IMR-90 (cell line): ENCODE measurements around the gene CLEC4G. TPM values are rescaled to one million over a fixed set of nuclear protein-coding genes. Genes with fewer than 3 reads are reported as not detected.

Source experiments
- ATAC-seq: fragments of 200-7000 bp; cut with Tn5 transposase; 2 replicates; pipeline ENCODE4 v1.9.1; 2020; ENCODE audit warnings: low read depth, mild to moderate bottlenecking, moderate library complexity
- BruUV-seq: library from RNA; stranded (reverse); fragments of 400-500 nt; replicated peaks from 2 replicates; lab custom pipeline; 2021; lab: Mats Ljungman, UMichigan
- CTCF ChIA-PET: fragments of 300-600 bp; formaldehyde crosslinking; extraction: SDS; loops from one replicate; lab custom pipeline; 2021; ENCODE audit warnings: antibody characterized with exemption; lab: Yijun Ruan, JAX
- POLR2A ChIA-PET: fragments of 300-600 bp; sonication (Branson Sonifier 250); formaldehyde crosslinking; loops from one replicate; lab custom pipeline; 2022; ENCODE audit warnings: antibody characterized with exemption; ENCODE audit not compliant: unreplicated experiment; lab: Charles Lee
- DNase-seq: peaks from one replicate; pipeline ENCODE4 v3.0.0; 2013
- H2AFZ ChIP-seq: replicated peaks from 2 replicates; pipeline ENCODE3; 2013; ENCODE audit warnings: low read length, mild to moderate bottlenecking; ENCODE audit not compliant: poor library complexity
- H2AK5ac ChIP-seq: 2 replicates; pipeline ENCODE4 v1.6.1; 2013; ENCODE audit warnings: low read depth, low read length, inconsistent platforms
- H2AK9ac ChIP-seq: replicated peaks from 2 replicates; pipeline ENCODE3; 2013; ENCODE audit warnings: mild to moderate bottlenecking, low read depth, low read length, moderate library complexity; ENCODE audit not compliant: poor library complexity
- H2BK120ac ChIP-seq: 2 replicates; pipeline ENCODE4 v1.6.1; 2013; ENCODE audit warnings: low read depth, low read length, inconsistent platforms
- H2BK15ac ChIP-seq: 3 replicates; pipeline ENCODE4 v1.6.1; 2013; ENCODE audit warnings: low read depth, low read length, inconsistent platforms
- H2BK20ac ChIP-seq: 2 replicates; pipeline ENCODE4 v1.6.1; 2013; ENCODE audit warnings: low read depth, mild to moderate bottlenecking, inconsistent platforms, low read length, moderate library complexity
- H2BK5ac ChIP-seq: 2 replicates; pipeline ENCODE4 v1.6.1; 2013; ENCODE audit warnings: mild to moderate bottlenecking, low read depth, low read length, inconsistent platforms; ENCODE audit not compliant: poor library complexity, severe bottlenecking
- H3K14ac ChIP-seq: replicated peaks from 2 replicates; pipeline ENCODE4 v1.6.1; 2013; ENCODE audit warnings: low read depth, low read length, inconsistent platforms
- H3K18ac ChIP-seq: 2 replicates; pipeline ENCODE4 v1.6.1; 2013; ENCODE audit warnings: low read depth, low read length, control low read depth
- H3K23ac ChIP-seq: 2 replicates; pipeline ENCODE4 v1.6.1; 2013; ENCODE audit warnings: low read depth, low read length, inconsistent platforms
- H3K27ac ChIP-seq: 2 replicates; pipeline ENCODE4 v1.5.1; 2013; ENCODE audit warnings: mild to moderate bottlenecking, control low read depth, low read length; ENCODE audit not compliant: insufficient read depth
- H3K27me3 ChIP-seq: 2 replicates; pipeline ENCODE4 v1.6.1; 2013; ENCODE audit warnings: low read length; ENCODE audit not compliant: control insufficient read depth, insufficient read depth
- H3K36me3 ChIP-seq: 2 replicates; pipeline ENCODE4 v1.6.1; 2013; ENCODE audit warnings: low read length, mixed read lengths; ENCODE audit not compliant: control insufficient read depth, insufficient read depth
- H3K4ac ChIP-seq: 2 replicates; pipeline ENCODE4 v1.6.1; 2013; ENCODE audit warnings: low read depth, low read length, inconsistent platforms
- H3K4me1 ChIP-seq: 2 replicates; pipeline ENCODE4 v1.6.1; 2013; ENCODE audit warnings: low read length, mixed read lengths; ENCODE audit not compliant: control insufficient read depth, insufficient read depth
- H3K4me2 ChIP-seq: 2 replicates; pipeline ENCODE4 v1.6.1; 2013; ENCODE audit warnings: low read depth, mild to moderate bottlenecking, control low read depth, low read length, moderate library complexity
- H3K4me3 ChIP-seq: 2 replicates; pipeline ENCODE4 v1.5.1; 2013; ENCODE audit warnings: low read depth, mild to moderate bottlenecking, control low read depth, low read length, moderate library complexity; ENCODE audit not compliant: insufficient read depth
- H3K56ac ChIP-seq: 2 replicates; pipeline ENCODE4 v1.6.1; 2013; ENCODE audit warnings: low read length, inconsistent platforms; ENCODE audit not compliant: insufficient read depth; ENCODE audit errors: extremely low read depth
- H3K79me1 ChIP-seq, 2 experiments: 2 replicates each; pipeline ENCODE4 v1.6.1; 2013; ENCODE audit warnings: low read length in 2 of 2, inconsistent platforms in 1 of 2, low read depth in 1 of 2
- H3K9ac ChIP-seq: 2 replicates; pipeline ENCODE4 v1.6.1; 2013; ENCODE audit warnings: low read depth, low read length, control low read depth
- H3K9me1 ChIP-seq: 2 replicates; pipeline ENCODE4 v1.6.1; 2013; ENCODE audit warnings: low read length, inconsistent platforms; ENCODE audit not compliant: insufficient read depth
- H3K9me3 ChIP-seq: 2 replicates; pipeline ENCODE4 v1.6.1; 2013; ENCODE audit warnings: low read length; ENCODE audit not compliant: control insufficient read depth, insufficient read depth
- H4K20me1 ChIP-seq: 2 replicates; pipeline ENCODE4 v1.6.1; 2013; ENCODE audit warnings: low read length, inconsistent platforms; ENCODE audit not compliant: insufficient read depth
- H4K5ac ChIP-seq: 2 replicates; pipeline ENCODE4 v1.6.1; 2013; ENCODE audit warnings: mild to moderate bottlenecking, low read depth, low read length, control low read depth
- H4K8ac ChIP-seq, 2 experiments: 2 replicates each; pipeline ENCODE4 v1.6.1; 2013; ENCODE audit warnings: low read depth in 2 of 2, low read length in 2 of 2, control low read depth in 1 of 2, inconsistent platforms in 1 of 2
- H4K91ac ChIP-seq: 2 replicates; pipeline ENCODE4 v1.6.1; 2013; ENCODE audit warnings: low read depth, low read length, inconsistent platforms; ENCODE audit not compliant: insufficient read depth
- CEBPB ChIP-seq: IDR thresholded peaks from 2 replicates; pipeline ENCODE4 v1.6.1; 2012; ENCODE audit warnings: low read depth, low read length, improper control_type of control experiment
- CHD1 ChIP-seq: IDR thresholded peaks from 2 replicates; pipeline ENCODE4 v1.6.1; 2012; ENCODE audit warnings: low read depth, low read length, improper control_type of control experiment
- MXI1 ChIP-seq: IDR thresholded peaks from 2 replicates; pipeline ENCODE4 v1.6.1; 2012; ENCODE audit warnings: low read depth, mild to moderate bottlenecking, low read length, moderate library complexity, borderline replicate concordance
- RCOR1 ChIP-seq: IDR thresholded peaks from 2 replicates; pipeline ENCODE4 v1.6.1; 2012; ENCODE audit warnings: mild to moderate bottlenecking, low read length, improper control_type of control experiment; ENCODE audit not compliant: insufficient replicate concordance
- RFX5 ChIP-seq: IDR thresholded peaks from 2 replicates; pipeline ENCODE4 v1.8.0; 2012; ENCODE audit warnings: low read depth, mild to moderate bottlenecking, low read length, moderate library complexity
- SMC3 ChIP-seq: fragments of 150-350 bp; IDR thresholded peaks from 2 replicates; pipeline ENCODE4 v1.6.1; 2016; ENCODE audit warnings: low read depth, mild to moderate bottlenecking, antibody characterized with exemption, low read length, moderate library complexity
- WGBS, 2 experiments: methylation state at CpG; one replicate each; pipeline versions ENCODE4 v1.1.5 to v1.1.7; 2013; ENCODE audit warnings: missing lambda C conversion rate in 2 of 2; ENCODE audit not compliant: insufficient read length in 1 of 2; ENCODE audit errors: extremely low coverage in 2 of 2; 5-methylcytosine and 5-hydroxymethylcytosine counted together
- dilution Hi-C: fragments of 300-500 bp; cut with HindIII; formaldehyde crosslinking; loops from one replicate; pipeline ENCODE4 v1.14.3; 2018; ENCODE audit warnings: low sequenced_read_pairs; ENCODE audit not compliant: unreplicated experiment
- in situ Hi-C: fragments of 300-500 bp; cut with MboI; formaldehyde crosslinking; loops from 3 replicates; pipeline ENCODE4 v1.14.3; 2019; ENCODE audit warnings: low sequenced_read_pairs, inconsistent platforms, mixed read lengths
- intact Hi-C: fragments of 100-400 bp; cut with micrococcal nuclease; formaldehyde crosslinking; loops from 2 replicates; pipeline ENCODE4 v1.10.0; 2022
- polyA plus RNA-seq, 3 experiments: library from polyadenylated mRNA; depleted of rRNA; stranded (reverse); fragments of >200 nt; gene quantifications; 2 replicates each; pipeline ENCODE4 v1.2.3, GENCODE V29; 2012; ENCODE audit warnings: low replicate concordance in 1 of 3
- total RNA-seq: library from RNA; depleted of rRNA; stranded (reverse); fragments of >200 nt; gene quantifications from 2 replicates; pipeline ENCODE4 v1.2.3, GENCODE V29; 2012
- TF ChIP-seq, protein P1 (sequence below): fragments of 150-350 bp; IDR thresholded peaks from 2 replicates; pipeline ENCODE4 v1.6.1; 2016; ENCODE audit warnings: low read depth, mild to moderate bottlenecking, low read length, moderate library complexity, borderline replicate concordance

The CLEC4G gene
- total and polyA plus RNA-seq, 2 of the 4 experiments (the other 2 are of a cell fraction): not detected

DNA sequence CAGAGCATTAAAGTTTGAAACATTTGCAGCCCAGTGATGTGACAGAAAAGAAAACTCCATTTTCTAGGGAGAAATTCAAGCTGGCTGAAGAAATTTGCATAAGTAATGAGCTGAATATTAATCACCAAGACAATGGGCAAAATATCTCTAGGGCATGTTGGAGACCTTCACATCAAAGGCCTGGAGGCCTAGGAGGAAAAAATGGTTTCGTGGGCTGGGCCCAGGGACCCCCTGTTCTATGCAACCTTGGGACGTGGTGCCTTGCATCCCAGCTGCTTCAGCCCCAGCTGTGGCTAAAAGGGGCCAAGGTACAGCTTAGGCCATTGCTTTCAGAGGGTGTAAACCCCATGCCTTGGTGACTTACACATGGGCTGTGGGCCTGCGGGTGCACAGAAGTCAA is 25.4 kb upstream of the CLEC4G start:
- Histone ChIP-seq H2BK20ac (no peak overlapping the region), H4K8ac (no peak overlapping the region), H2BK120ac (no peak overlapping the region), H2BK15ac (no peak overlapping the region), H2AK9ac (no peak overlapping the region), H4K20me1 (no peaks in the 10 kb centered on the region), H3K4me2 (no peak overlapping the region), H3K9ac (no peak overlapping the region), H3K4me3 (no peak overlapping the region), H3K23ac (no peak overlapping the region), H3K9me3 (peaks cover 8% of the 10 kb centered on the region), H3K9me1 (no peaks in the 10 kb centered on the region), H4K91ac (no peak overlapping the region), H3K27ac (no peak overlapping the region), H3K36me3 (no peaks in the 10 kb centered on the region), H3K4me1 (no peaks in the 10 kb centered on the region), H3K56ac (no peak overlapping the region), H2AK5ac (no peak overlapping the region), H3K14ac (no peak overlapping the region), H3K18ac (no peak overlapping the region), H3K79me1 (no peaks in the 10 kb centered on the region), H4K5ac (no peak overlapping the region), H3K27me3 (no peaks in the 10 kb centered on the region), H2BK5ac (no peak overlapping the region), H2AFZ (no peak overlapping the region), H3K4ac (no peak overlapping the region)
- dilution Hi-C loops: no loop called here
- 67% methylated on average over 1 of the region's 3 CpGs; no CpG with 5 or more reads in 1 of the 2 experiments for WGBS, 2 experiments
- no peak for DNase-seq
- in situ Hi-C loops: no loop called here
- BruUV-seq: no TSS peak
- ChIA-PET CTCF (no interaction called here), POLR2A (no interaction called here)
- no peak for ATAC-seq
- TF ChIP-seq MXI1 (no peak), CHD1 (no peak), RFX5 (no peak), CEBPB (no peak), SMC3 (no peak), RCOR1 (no peak)
- TF ChIP-seq, protein P1, sequence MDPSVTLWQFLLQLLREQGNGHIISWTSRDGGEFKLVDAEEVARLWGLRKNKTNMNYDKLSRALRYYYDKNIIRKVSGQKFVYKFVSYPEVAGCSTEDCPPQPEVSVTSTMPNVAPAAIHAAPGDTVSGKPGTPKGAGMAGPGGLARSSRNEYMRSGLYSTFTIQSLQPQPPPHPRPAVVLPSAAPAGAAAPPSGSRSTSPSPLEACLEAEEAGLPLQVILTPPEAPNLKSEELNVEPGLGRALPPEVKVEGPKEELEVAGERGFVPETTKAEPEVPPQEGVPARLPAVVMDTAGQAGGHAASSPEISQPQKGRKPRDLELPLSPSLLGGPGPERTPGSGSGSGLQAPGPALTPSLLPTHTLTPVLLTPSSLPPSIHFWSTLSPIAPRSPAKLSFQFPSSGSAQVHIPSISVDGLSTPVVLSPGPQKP: no peak
- intact Hi-C loops: loop anchor here (5.0 kb wide), 1 partner anchor 35 kb away; no protein-coding TSS in a partner anchor
